ENCODE results near the gene IL1A.
A peak's percentile ranks its signal among the peaks of the same experiment; 100 is the strongest.

The IL1A gene

GRCh38 chr2:112790305-112790704 is 6.0 kb upstream of the IL1A start:
- H3K4me3 ChIP-seq (ENCODE audit: severe bottlenecking) = no peak overlapping the region
- TF ChIP-seq, protein P1, sequence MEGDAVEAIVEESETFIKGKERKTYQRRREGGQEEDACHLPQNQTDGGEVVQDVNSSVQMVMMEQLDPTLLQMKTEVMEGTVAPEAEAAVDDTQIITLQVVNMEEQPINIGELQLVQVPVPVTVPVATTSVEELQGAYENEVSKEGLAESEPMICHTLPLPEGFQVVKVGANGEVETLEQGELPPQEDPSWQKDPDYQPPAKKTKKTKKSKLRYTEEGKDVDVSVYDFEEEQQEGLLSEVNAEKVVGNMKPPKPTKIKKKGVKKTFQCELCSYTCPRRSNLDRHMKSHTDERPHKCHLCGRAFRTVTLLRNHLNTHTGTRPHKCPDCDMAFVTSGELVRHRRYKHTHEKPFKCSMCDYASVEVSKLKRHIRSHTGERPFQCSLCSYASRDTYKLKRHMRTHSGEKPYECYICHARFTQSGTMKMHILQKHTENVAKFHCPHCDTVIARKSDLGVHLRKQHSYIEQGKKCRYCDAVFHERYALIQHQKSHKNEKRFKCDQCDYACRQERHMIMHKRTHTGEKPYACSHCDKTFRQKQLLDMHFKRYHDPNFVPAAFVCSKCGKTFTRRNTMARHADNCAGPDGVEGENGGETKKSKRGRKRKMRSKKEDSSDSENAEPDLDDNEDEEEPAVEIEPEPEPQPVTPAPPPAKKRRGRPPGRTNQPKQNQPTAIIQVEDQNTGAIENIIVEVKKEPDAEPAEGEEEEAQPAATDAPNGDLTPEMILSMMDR (IDR thresholded peaks at IDR 0.05; ENCODE audit: poor library complexity, severe bottlenecking) = no peak
- no peaks in the 10 kb centered on the region for H3K27me3 ChIP-seq (ENCODE audit: insufficient read depth, poor library complexity, severe bottlenecking)
- ATAC-seq (ENCODE audit: low read depth) (no peak), DNase-seq (ENCODE audit: low spot score) (no peak)
- H3K4me1 ChIP-seq (ENCODE audit: insufficient read depth, poor library complexity, severe bottlenecking) = peaks cover 53% of the 10 kb centered on the region
- no peaks in the 10 kb centered on the region for H3K36me3 ChIP-seq (ENCODE audit: low read depth)
- no peaks in the 10 kb centered on the region for H3K9me3 ChIP-seq (ENCODE audit: severe bottlenecking)
- H3K27ac ChIP-seq (ENCODE audit: poor library complexity, severe bottlenecking) = peak overlapping the region; percentile 99

DNA sequence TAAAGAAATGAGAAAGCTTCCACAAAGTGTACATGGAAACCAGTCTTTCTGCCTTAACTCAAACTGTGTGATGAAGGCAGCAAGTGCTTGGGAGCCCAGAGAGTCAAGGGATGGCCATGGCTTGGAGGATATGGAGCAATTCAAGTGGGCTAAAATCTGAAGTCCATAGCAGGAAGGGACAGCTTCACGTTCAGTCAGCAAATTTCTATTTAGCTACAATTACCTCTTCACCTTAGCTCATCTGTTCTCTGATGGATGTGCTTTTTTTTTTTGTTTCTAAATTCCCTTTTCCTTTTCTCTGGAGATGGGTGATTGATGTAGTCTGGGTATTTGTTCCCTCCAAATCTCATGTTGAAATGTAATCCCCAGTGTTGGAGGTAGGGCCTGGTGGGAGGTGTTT is 4.9 kb upstream of the IL1A start:
- peaks cover under 1% of the 10 kb centered on the region; the same call in 1 of the 2 replicates for H3K36me3 ChIP-seq (ENCODE audit: low read depth)
- H3K9me3 ChIP-seq (ENCODE audit: severe bottlenecking) = no peaks in the 10 kb centered on the region
- no peaks in the 10 kb centered on the region for H3K27me3 ChIP-seq (ENCODE audit: insufficient read depth, poor library complexity, severe bottlenecking)
- H3K4me3 ChIP-seq (ENCODE audit: severe bottlenecking) = no peak overlapping the region
- ATAC-seq (ENCODE audit: low read depth) (no peak), DNase-seq (ENCODE audit: low spot score) (no peak)
- H3K4me1 ChIP-seq (ENCODE audit: insufficient read depth, poor library complexity, severe bottlenecking) = peaks cover 53% of the 10 kb centered on the region
- no peak overlapping the region for H3K27ac ChIP-seq (ENCODE audit: poor library complexity, severe bottlenecking)
- TF ChIP-seq, protein P1 (IDR thresholded peaks at IDR 0.05; ENCODE audit: poor library complexity, severe bottlenecking) = no peak

DNA sequence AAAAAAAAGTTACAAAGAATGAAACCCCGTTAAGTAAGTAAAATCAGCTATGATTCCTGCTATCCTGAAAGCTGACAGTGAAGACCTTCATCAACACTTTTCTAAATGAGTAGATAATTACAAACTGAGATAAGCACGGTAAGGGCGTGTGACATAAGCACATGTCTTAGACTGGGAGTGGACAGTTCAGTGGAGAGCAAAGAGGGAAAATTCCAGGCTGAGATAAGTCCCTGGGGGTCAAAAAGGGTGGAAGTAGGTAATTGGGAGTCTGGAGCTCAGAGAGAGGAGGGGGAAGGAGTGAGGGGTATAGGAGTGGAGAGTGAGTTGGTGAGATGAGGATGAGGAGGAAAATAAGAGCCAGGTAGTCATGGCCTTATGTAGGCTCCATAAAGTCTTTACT is 4.4 kb upstream of the IL1A start:
- H3K4me1 ChIP-seq (ENCODE audit: insufficient read depth, poor library complexity, severe bottlenecking) = peaks cover 47% of the 10 kb centered on the region
- peak overlapping the region; percentile 87 for H3K27ac ChIP-seq (ENCODE audit: poor library complexity, severe bottlenecking)
- no peaks in the 10 kb centered on the region for H3K9me3 ChIP-seq (ENCODE audit: severe bottlenecking)
- TF ChIP-seq, protein P1 (IDR thresholded peaks at IDR 0.05; ENCODE audit: poor library complexity, severe bottlenecking) = no peak
- no peak overlapping the region for H3K4me3 ChIP-seq (ENCODE audit: severe bottlenecking)
- DNase-seq (ENCODE audit: low spot score) (no peak), ATAC-seq (ENCODE audit: low read depth) (no peak)
- H3K27me3 ChIP-seq (ENCODE audit: insufficient read depth, poor library complexity, severe bottlenecking) = no peaks in the 10 kb centered on the region
- H3K36me3 ChIP-seq (ENCODE audit: low read depth) = peaks cover 5% of the 10 kb centered on the region

DNA sequence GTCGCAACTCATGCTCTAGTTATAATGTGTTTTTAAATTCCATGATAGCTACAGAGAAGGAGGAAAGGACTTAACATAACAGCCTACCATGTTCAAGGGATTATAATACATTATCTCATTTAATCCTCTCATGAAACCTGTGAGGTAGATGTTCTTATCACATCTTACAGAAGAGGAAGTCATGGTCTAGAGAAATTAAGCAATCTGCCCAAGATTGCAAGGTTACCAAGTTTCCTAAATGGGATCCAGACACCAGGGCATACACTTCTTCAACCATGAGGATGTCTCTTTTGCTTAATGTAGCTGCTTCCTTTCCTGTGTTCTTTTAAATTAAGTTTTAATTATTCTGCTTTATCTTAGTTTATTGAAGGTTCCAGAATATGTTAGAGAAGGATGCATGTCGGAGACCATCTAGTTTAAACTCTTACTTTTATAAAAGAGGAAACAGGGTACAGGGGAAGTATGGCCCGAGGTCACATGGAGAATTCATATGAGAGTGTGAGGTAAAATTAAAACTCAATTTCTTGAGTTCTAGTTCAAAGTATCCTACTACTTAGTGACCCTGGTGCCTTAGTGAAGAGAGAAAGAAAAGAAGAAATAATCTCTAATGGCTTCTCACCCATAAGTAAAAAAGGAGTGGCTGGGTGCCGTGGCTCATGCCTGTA is 3.6 kb upstream of the IL1A start:
- no peaks in the 10 kb centered on the region for H3K9me3 ChIP-seq (ENCODE audit: severe bottlenecking)
- TF ChIP-seq, protein P1 (IDR thresholded peaks at IDR 0.05; ENCODE audit: poor library complexity, severe bottlenecking) = no peak
- H3K4me3 ChIP-seq (ENCODE audit: severe bottlenecking) = no peak overlapping the region
- peaks cover 42% of the 10 kb centered on the region for H3K4me1 ChIP-seq (ENCODE audit: insufficient read depth, poor library complexity, severe bottlenecking)
- H3K27ac ChIP-seq (ENCODE audit: poor library complexity, severe bottlenecking) = peak overlapping the region; percentile 87
- ATAC-seq (ENCODE audit: low read depth) = no peak
- H3K36me3 ChIP-seq (ENCODE audit: low read depth) = peaks cover 13% of the 10 kb centered on the region
- no peak for DNase-seq (ENCODE audit: low spot score)
- no peaks in the 10 kb centered on the region for H3K27me3 ChIP-seq (ENCODE audit: insufficient read depth, poor library complexity, severe bottlenecking)

- TF ChIP-seq, protein P1 (IDR thresholded peaks at IDR 0.05; ENCODE audit: poor library complexity, severe bottlenecking) = no peak
- Histone ChIP-seq H3K27ac (ENCODE audit: poor library complexity, severe bottlenecking) (peak overlapping the region; percentile 87), H3K27me3 (ENCODE audit: insufficient read depth, poor library complexity, severe bottlenecking) (no peaks in the 10 kb centered on the region), H3K36me3 (ENCODE audit: low read depth) (peaks cover 19% of the 10 kb centered on the region), H3K4me3 (ENCODE audit: severe bottlenecking) (no peak overlapping the region), H3K9me3 (ENCODE audit: severe bottlenecking) (no peaks in the 10 kb centered on the region), H3K4me1 (ENCODE audit: insufficient read depth, poor library complexity, severe bottlenecking) (peaks cover 40% of the 10 kb centered on the region)
- peak; percentile 69 for ATAC-seq (ENCODE audit: low read depth)
- no peak for DNase-seq (ENCODE audit: low spot score)
These were observed 3.0 kb upstream of the IL1A start for GRCh38 chr2:112787294-112787693.

Data from RWPE2 (cell line).